Measurements from ENCODE around the gene ALAS2.

- TF ChIP-seq CTCF (IDR thresholded peaks at IDR 0.05): no peak
- no peak for TF ChIP-seq POLR2AphosphoS5 (IDR thresholded peaks at IDR 0.05; ENCODE audit: insufficient read depth in 1 of 2, low read depth in 1 of 2)
- no peak for TF ChIP-seq POLR2A (IDR thresholded peaks at IDR 0.05)
Measured at GRCh38 chrX:54979432-54979831, 51.3 kb downstream of the ALAS2 start.
